GM12878 (cell line): ENCODE measurements around the gene SHFL. TPM values are rescaled to one million over a fixed set of nuclear protein-coding genes. Genes with fewer than 3 reads are reported as not detected.

Experiments used
- ATAC-seq: fragments of 200-7000 bp; cut with Tn5 transposase; 3 replicates; pipeline ENCODE4 v1.9.1; 2020; ENCODE audit warnings: mild to moderate bottlenecking, moderate library complexity
- BruUV-seq: library from RNA; stranded (reverse); fragments of 400-500 nt; replicated peaks from 2 replicates; lab custom pipeline; 2021; lab: Mats Ljungman, UMichigan
- CTCF ChIA-PET: fragments of 300-600 bp; sonication (Branson Sonifier 250); formaldehyde crosslinking; extraction: SDS; loops from one replicate; lab custom pipeline; 2021; ENCODE audit warnings: inconsistent platforms; lab: Yijun Ruan, JAX
- POLR2A ChIA-PET: fragments of 350-600 bp; formaldehyde crosslinking; extraction: SDS; loops from one replicate; lab custom pipeline; 2021; ENCODE audit warnings: inconsistent platforms; lab: Charles Lee
- RAD21 ChIA-PET: fragments of 300-600 bp; sonication (Branson Sonifier 250); formaldehyde crosslinking; loops from one replicate; lab custom pipeline; 2023; ENCODE audit warnings: antibody characterized with exemption; ENCODE audit not compliant: unreplicated experiment; lab: Charles Lee
- SMC1A ChIA-PET: fragments of 300-600 bp; sonication (Branson Sonifier 250); formaldehyde crosslinking; loops from one replicate; lab custom pipeline; 2023; ENCODE audit not compliant: unreplicated experiment, uncharacterized antibody; lab: Charles Lee
- DNase-seq: peaks from one replicate; pipeline ENCODE4 v3.0.0-alpha.2; 2011; ENCODE audit warnings: low read depth, low spot score
- FAIRE-seq: peaks from 3 replicates; lab custom pipeline; 2011; peaks lifted over from hg19 to GRCh38; lab: Jason Lieb, UNC
- H2AFZ ChIP-seq: 2 replicates; pipeline ENCODE4 v1.6.0; 2011; ENCODE audit warnings: low read depth, low read length, control low read depth; ENCODE audit not compliant: control insufficient read depth
- H3K27ac ChIP-seq: 2 replicates; pipeline ENCODE4 v1.5.1; 2011; ENCODE audit warnings: control low read depth; ENCODE audit not compliant: control insufficient read depth, insufficient read depth
- H3K27me3 ChIP-seq, 2 experiments: replicated peaks in 1 of 2; 2 replicates each; pipeline versions ENCODE4 v1.6.0 to v1.6.1; 2011; ENCODE audit warnings: low read length in 1 of 2; ENCODE audit not compliant: control insufficient read depth in 2 of 2, insufficient read depth in 2 of 2
- H3K36me3 ChIP-seq, 2 experiments: 2 replicates each; pipeline ENCODE4 v1.5.1; 2011; ENCODE audit warnings: low read length in 1 of 2; ENCODE audit not compliant: control insufficient read depth in 2 of 2, insufficient read depth in 2 of 2
- H3K4me1 ChIP-seq: 2 replicates; pipeline ENCODE4 v1.6.1; 2011; ENCODE audit warnings: mild to moderate bottlenecking, low read length, moderate library complexity, mixed read lengths; ENCODE audit not compliant: control insufficient read depth, insufficient read depth
- H3K4me2 ChIP-seq: 2 replicates; pipeline ENCODE4 v1.6.0; 2011; ENCODE audit warnings: control low read depth; ENCODE audit not compliant: control insufficient read depth, insufficient read depth
- H3K4me3 ChIP-seq: fragments of 200-600 bp; sonication (generic); 2 replicates; pipeline ENCODE4 v1.5.1; 2016
- H3K79me2 ChIP-seq: 2 replicates; pipeline ENCODE4 v1.6.0; 2011; ENCODE audit warnings: low read length; ENCODE audit not compliant: control insufficient read depth, insufficient read depth
- H3K9ac ChIP-seq: 2 replicates; pipeline ENCODE4 v1.8.0; 2011; ENCODE audit warnings: low read length, control low read depth, mixed read lengths; ENCODE audit not compliant: control insufficient read depth, insufficient read depth
- H3K9me3 ChIP-seq: replicated peaks from 3 replicates; pipeline ENCODE4 v1.5.1; 2011; ENCODE audit warnings: mild to moderate bottlenecking, low read length; ENCODE audit not compliant: control insufficient read depth, insufficient read depth
- H4K20me1 ChIP-seq: 2 replicates; pipeline ENCODE4 v1.6.0; 2011; ENCODE audit not compliant: control insufficient read depth, insufficient read depth
- ASH2L ChIP-seq: fragments of 300-600, 200-600 bp; sonication (generic); IDR thresholded peaks from 2 replicates; pipeline ENCODE4 v1.6.1; 2017; ENCODE audit warnings: low read depth, mild to moderate bottlenecking, borderline replicate concordance
- EGR1 ChIP-seq, 2 experiments: IDR thresholded peaks; 1 replicate in 1 of 2; 2 replicates in 1 of 2; pipeline ENCODE4 v1.6.1; 2011 to 2012; ENCODE audit warnings: low read depth in 2 of 2, low read length in 2 of 2, borderline replicate concordance in 1 of 2, mild to moderate bottlenecking in 1 of 2, moderate library complexity in 1 of 2
- GATAD2B ChIP-seq: fragments of 450-650 bp; conservative IDR thresholded peaks from 2 replicates; pipeline ENCODE4 v1.6.1; 2017; ENCODE audit warnings: low read depth, mild to moderate bottlenecking, moderate library complexity
- IKZF2 ChIP-seq, 2 experiments: fragments of 450-650 bp; IDR thresholded peaks; 2 replicates each; pipeline ENCODE4 v1.6.1; 2017; ENCODE audit warnings: mild to moderate bottlenecking in 2 of 2, moderate library complexity in 2 of 2
- MAX ChIP-seq: IDR thresholded peaks from 2 replicates; pipeline ENCODE4 v1.6.1; 2012; ENCODE audit warnings: low read depth, low read length, improper control_type of control experiment
- MLLT1 ChIP-seq: fragments of 450-650 bp; IDR thresholded peaks from 2 replicates; pipeline ENCODE4 v1.6.1; 2016; ENCODE audit warnings: mild to moderate bottlenecking
- MTA2 ChIP-seq: fragments of 450-650 bp; IDR thresholded peaks from 2 replicates; pipeline ENCODE4 v1.6.1; 2016; ENCODE audit warnings: low read depth, mild to moderate bottlenecking, moderate library complexity
- NR2C2 ChIP-seq: IDR thresholded peaks from 2 replicates; pipeline ENCODE4 v1.6.1; 2011; ENCODE audit warnings: borderline replicate concordance, low read depth; ENCODE audit not compliant: control insufficient read depth, insufficient read length
- NR2F1 ChIP-seq: fragments of 450-650 bp; conservative IDR thresholded peaks from 2 replicates; pipeline ENCODE4 v1.6.1; 2017; ENCODE audit warnings: mild to moderate bottlenecking
- SREBF2 ChIP-seq: IDR thresholded peaks from 2 replicates; pipeline ENCODE4 v1.6.1; 2012; ENCODE audit warnings: mild to moderate bottlenecking, low read length
- WGBS: methylation state at CpG from one replicate; pipeline ENCODE4 v1.1.6; 2016; ENCODE audit warnings: low lambda C conversion rate; ENCODE audit not compliant: insufficient replicate concordance, insufficient coverage; ENCODE audit errors: missing lambda C conversion rate; 5-methylcytosine and 5-hydroxymethylcytosine counted together
- in situ Hi-C: fragments of 300-500 bp; cut with MboI; formaldehyde crosslinking; loops from 9 replicates; pipeline ENCODE4 v1.14.3; 2018; ENCODE audit warnings: mixed read lengths
- intact Hi-C: fragments of 100-400 bp; cut with micrococcal nuclease; formaldehyde crosslinking; loops from one replicate; pipeline ENCODE4 v1.14.2; 2022; ENCODE audit not compliant: unreplicated experiment
- polyA plus RNA-seq, 11 experiments: library from polyadenylated mRNA; depleted of rRNA in 4 of 11; unstranded in 6 of 11; stranded (reverse) in 5 of 11; fragments of >200 nt; fragmentation: Nextera tagmentation in 4 of 11; fragmentation: Illumina TruSeq in 1 of 11; extraction: Ambion mirVana in 4 of 11; extraction: Trizol in 1 of 11; gene quantifications; 1 replicate in 1 of 11; 2 replicates in 10 of 11; pipeline versions ENCODE4 v1.2.1 to v1.2.3, GENCODE V29; 2011 to 2016; ENCODE audit warnings: inconsistent platforms in 2 of 11, missing spikeins in 2 of 11, low read depth in 1 of 11
- total RNA-seq, 4 experiments: library from RNA; depleted of rRNA in 3 of 4; stranded (reverse); fragments of >200 nt in 3 of 4; fragmentation: Illumina TruSeq in 1 of 4; extraction: Trizol in 1 of 4; gene quantifications; 2 replicates each; pipeline versions ENCODE4 v1.2.1 to v1.2.3, GENCODE V29; 2013 to 2021

Gene SHFL
- total and polyA plus RNA-seq, 10 of the 15 experiments (the other 5 are each of a cell fraction or from before 2014, with no cell fraction given): 8.0 to 83.8 (median 40.7) TPM

- Histone ChIP-seq H3K4me2 (no peak overlapping the region), H3K27me3 (no peaks in the 10 kb centered on the region), H2AFZ (no peak overlapping the region), H3K79me2 (peaks cover 18% of the 10 kb centered on the region), H3K27ac (no peak overlapping the region), H3K4me3 (no peak overlapping the region), H3K9ac (no peak overlapping the region), H3K9me3 (no peaks in the 10 kb centered on the region; the same call in 2 of the 3 replicates), H3K36me3 (peaks cover 4 to 5% of the 10 kb centered on the region in 2 experiments; a peak in 3 of 4 replicates), H4K20me1 (no peaks in the 10 kb centered on the region), H3K4me1 (0 out of 2 replicates have a peak, but pooled peaks cover 3% of the 10 kb centered on the region)
- TF ChIP-seq EGR1 (IDR thresholded peaks at IDR 0.05; ENCODE audit: borderline replicate concordance in 1 of 2, low read depth in 2 of 2, low read length in 2 of 2): no peak
- no peak for TF ChIP-seq ASH2L
- FAIRE-seq (no peak), ATAC-seq (no peak), DNase-seq (no peak)
- RAD21 ChIA-PET: interaction anchor here (1.5 kb wide), 1 partner anchor 57 kb away, joined by 6 read pairs; no protein-coding TSS in a partner anchor
- CTCF ChIA-PET: interaction anchor here (0.6 to 1.4 kb wide), 2 partner anchors 22 to 55 kb away, joined by 3 to 5 read pairs; no protein-coding TSS in a partner anchor
- intact Hi-C loops (no loop called here), in situ Hi-C loops (no loop called here)
- SMC1A ChIA-PET: interaction anchor here (1.1 kb wide), 1 partner anchor 28 kb away, joined by 3 read pairs; no protein-coding TSS in a partner anchor
- 67% methylated on average over 3 of the region's 3 CpGs for WGBS
- no TSS peak for BruUV-seq
- POLR2A ChIA-PET: interaction anchor here (0.5 to 1.3 kb wide), 3 partner anchors 11 to 1001 kb away, joined by 3 to 9 read pairs (median 4); no protein-coding TSS in a partner anchor
These were observed 1.3 kb upstream of the SHFL start for GRCh38 chr19:10084803-10085202.

- Histone ChIP-seq H3K4me1 (peaks cover 3% of the 10 kb centered on the region; the same call in 1 of the 2 replicates), H3K4me3 (peak overlapping the region; percentile 86), H3K9me3 (no peaks in the 10 kb centered on the region; the same call in 2 of the 3 replicates), H4K20me1 (no peaks in the 10 kb centered on the region), H3K9ac (peak overlapping the region; percentile 98), H3K27me3 (no peaks in the 10 kb centered on the region), H2AFZ (peak overlapping the region; percentile 51; the same call in 1 of the 2 replicates), H3K4me2 (peak overlapping the region; percentile 86), H3K36me3 (peaks cover 10% of the 10 kb centered on the region in 2 experiments; a peak in 3 of 4 replicates), H3K79me2 (peaks cover 18% of the 10 kb centered on the region), H3K27ac (peak overlapping the region; percentile 95)
- RAD21 ChIA-PET: no interaction called here
- POLR2A ChIA-PET: interaction anchor here (1.5 kb wide), 1 partner anchor 9 kb away, joined by 5 read pairs; no protein-coding TSS in a partner anchor
- SMC1A ChIA-PET: no interaction called here
- 1% methylated on average over 37 of the region's 43 CpGs for WGBS
- in situ Hi-C loops (no loop called here), intact Hi-C loops (no loop called here)
- CTCF ChIA-PET: interaction anchor here (0.6 kb wide), 1 partner anchor 160 kb away, joined by 3 read pairs; no protein-coding TSS in a partner anchor
- no peak for DNase-seq
- FAIRE-seq: no peak
- peak; percentile 59 for ATAC-seq
- no TSS peak for BruUV-seq
- TF ChIP-seq MTA2: peak; percentile 64; the same call in 1 of the 2 replicates
- TF ChIP-seq MAX: no peak
- peak; percentile 45 to 47; a peak in 3 of 4 replicates for TF ChIP-seq IKZF2 (IDR thresholded peaks at IDR 0.05)
- 0 out of 2 replicates have a peak, but pooled peaks have one; percentile 22 for TF ChIP-seq MLLT1
- peak; percentile 74 for TF ChIP-seq NR2C2
- TF ChIP-seq GATAD2B: 0 out of 2 replicates have a peak, but pooled peaks have one; percentile 10
- TF ChIP-seq SREBF2: no peak
- peak; percentile 99 for TF ChIP-seq NR2F1
These were observed 575 bp downstream of the SHFL start for GRCh38 chr19:10086591-10087192.
